HG03159 (cell line): ENCODE results near the gene VGF.
A peak's percentile ranks its signal among the peaks of the same experiment; 100 is the strongest.

Experiments used
- ATAC-seq: cut with Tn5 transposase; IDR thresholded peaks from one replicate; pipeline ENCODE4 v1.9.1; 2021; ENCODE audit warnings: mild to moderate bottlenecking, moderate library complexity; ENCODE audit not compliant: unreplicated experiment

VGF gene

DNA sequence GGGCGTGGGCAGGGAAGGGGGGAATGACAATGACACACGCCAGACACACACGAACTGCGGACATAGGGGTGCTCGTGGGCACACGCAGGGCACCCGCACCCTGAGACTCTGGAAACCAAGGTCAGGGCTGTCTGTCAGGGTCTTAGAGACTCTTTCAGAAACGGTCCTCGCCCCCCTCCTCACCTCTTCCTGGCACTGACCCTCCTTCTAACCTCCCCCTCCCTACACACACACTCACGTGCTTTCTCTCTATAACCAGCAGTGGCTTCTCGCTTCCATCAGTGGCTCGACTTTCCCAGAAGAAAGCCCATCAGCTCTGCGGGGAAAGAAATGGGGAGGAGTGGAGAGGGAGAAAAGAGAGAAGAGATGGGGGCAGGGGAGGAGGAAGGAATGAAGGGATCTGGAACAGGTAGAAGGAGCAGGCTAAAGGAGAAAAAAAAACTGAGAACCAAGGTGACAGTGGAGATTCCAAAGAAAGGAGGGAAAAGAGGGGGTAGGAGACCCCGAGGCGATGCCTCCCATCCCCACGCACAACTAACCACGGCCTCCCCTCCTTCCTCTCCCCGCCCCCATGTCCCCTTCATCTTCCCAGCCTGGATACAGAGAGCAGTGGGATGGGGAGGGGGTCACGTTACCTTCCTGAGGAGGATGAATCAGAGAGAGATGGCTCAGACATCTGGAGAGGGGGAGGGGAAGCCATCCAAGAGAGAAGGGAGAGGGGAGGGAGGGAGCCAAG is 1.7 kb upstream of the VGF start:
- no peak for ATAC-seq

DNA sequence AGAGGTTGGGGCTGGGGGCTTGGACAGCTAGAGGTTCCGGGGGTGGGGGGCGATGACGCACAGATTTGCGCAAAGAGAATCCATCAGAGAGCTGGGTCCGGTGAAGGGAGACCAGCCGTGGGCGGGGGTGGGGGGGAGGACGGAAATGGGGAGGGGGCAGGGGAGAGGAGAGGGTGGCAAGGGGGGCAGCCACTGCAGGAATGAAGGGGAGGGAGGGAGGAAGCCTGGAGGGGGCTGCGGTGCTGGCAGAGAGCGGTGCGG is 1.2 kb upstream of the VGF start:
- ATAC-seq = no peak

DNA sequence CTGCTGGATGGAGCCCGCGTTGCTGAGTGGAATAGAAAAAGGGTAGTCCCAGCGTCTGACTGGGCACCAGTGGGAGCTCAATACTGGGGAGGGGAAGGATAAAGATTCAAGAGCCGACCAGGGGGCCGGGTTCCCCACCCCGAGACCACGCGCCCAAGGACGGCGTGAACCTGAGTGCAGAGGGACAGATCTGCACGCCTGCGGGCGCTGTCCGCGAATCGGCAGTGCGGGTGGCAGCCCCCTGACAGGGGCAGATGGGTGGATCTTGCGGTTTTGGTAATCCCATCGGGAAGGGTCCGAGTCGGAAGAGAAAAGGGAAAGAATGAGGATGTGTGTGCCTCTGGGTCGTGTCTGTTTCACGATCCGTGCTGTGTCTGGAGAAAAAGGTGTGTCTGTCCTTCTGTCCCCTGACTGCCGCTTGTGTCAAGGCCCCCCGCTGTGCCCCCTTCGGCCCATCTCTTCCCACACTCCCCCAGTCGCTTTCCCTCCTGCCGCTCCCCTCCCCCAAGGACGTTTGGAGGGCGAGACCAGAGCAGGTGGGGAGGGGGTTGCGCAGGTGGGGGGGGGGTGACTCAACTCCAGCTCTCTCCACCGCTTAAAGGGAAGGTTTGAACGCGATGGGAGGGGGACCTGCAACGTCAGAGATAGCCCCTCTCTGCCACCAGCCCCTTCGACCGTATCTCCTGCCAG is 734 bp upstream of the VGF start:
- peak; percentile 3 for ATAC-seq

DNA sequence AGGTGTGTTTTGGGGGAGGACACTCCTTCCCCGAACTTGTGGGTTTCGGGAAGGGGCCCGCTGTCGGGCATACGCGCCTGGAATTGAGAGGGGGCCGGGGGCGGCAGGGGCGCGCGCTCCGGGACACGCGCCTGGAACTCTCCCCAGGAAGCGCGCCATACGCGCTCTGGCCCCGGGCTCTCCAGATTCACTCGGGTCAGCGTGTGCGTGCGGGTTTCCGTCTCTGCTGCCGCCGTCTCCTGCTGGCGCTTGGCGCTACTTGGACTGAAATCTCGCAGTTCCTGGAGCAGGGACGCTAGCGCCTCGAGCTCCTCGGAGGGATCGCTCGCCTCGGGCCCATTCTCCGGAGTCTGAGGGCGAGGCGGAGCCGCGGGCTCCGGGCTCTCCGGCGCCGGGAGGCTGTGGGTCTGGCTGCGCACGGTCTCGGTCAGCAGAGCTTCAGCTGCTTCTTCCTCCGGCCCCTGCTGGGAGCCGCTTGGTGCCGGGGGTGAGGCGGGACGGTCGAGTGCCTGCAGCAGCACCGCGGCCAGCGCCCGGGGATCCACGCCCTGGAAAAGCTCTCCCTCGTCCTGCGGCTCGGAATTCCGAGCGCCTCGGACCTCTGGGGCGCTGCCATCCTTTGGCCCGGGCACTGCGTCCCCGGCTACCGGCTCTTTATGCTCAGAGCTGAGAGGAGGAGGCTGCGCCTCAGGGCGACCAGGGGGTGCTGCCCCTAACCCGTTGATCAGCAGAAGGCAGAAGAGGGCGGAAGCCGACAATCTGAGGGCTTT is 1.1 kb downstream of the VGF start:
- ATAC-seq = no peak

DNA sequence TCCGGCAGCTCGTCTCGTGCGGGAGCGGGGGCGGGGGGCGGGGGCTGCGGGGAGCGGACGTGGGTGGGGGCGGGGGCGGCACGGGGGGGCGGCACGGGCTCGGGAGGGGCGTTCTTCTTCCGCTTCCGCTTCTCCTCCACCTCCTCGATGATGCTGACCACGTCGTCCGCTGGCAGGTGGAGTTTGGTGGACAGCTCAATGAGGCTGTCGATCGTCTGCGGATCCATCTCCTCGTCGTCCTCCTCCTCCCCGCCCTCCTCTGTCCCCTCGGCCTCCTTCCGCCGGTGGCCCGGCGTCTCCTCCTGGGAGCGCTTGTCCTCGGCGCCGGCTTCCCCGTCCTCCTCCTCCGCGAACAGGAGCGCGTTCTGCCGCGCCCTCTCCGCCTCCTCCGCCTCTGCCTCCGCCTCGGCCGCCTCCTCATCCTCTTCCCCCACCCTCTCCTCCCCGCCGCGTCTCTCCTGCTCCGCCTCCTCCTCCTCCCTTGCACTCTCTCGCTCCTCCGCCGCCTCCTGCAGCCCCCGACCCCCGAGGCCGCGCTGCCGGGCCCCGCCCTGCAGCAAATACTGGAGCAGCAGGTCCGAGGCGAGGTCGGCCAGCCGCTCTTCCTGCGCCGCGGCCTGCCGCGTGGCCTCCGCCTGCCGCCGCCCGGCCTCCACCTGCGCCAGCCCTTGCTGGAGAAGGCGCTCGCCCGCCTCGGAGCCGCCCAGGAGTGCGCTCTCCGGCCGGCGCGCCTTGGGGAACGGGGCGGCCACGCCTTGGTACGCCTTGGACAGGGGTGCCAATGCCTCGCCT is 1.9 kb downstream of the VGF start:
- no peak for ATAC-seq

DNA sequence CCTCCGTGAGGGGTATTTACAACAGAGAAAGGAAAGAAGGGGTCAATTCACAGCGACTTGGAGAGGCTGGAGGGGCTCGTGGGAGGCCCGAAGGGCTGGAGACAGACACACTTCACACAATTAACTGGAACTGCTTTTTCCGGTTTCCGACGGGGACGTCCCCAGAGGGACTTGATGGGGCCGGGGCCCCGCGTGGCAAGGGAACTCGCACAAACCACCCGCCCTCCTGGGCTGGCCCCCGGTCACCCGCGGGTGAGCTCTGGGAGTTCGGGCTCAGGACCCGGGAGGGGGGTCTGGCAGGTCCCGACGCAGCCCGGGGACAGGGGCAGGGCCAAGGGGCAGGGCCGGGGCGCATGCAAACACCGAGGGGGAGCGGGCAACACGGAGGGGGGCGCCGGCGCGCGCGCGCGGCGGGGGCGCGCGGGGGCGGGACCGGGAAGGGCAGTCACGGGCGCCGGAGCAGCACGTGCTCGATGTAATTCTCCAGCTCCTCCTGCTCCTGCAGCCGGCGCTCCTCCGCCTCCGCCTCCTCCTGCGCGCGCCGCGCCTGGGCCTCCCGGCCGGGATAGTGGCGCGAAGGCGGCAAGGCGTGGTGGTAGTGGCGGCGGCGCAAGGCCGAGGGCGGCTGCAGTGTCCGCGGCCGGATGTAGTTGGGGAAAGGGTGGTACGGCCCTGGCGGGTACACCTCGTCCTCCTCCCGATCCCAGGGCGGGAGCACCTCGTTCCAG is 2.7 kb downstream of the VGF start:
- no peak for ATAC-seq

DNA sequence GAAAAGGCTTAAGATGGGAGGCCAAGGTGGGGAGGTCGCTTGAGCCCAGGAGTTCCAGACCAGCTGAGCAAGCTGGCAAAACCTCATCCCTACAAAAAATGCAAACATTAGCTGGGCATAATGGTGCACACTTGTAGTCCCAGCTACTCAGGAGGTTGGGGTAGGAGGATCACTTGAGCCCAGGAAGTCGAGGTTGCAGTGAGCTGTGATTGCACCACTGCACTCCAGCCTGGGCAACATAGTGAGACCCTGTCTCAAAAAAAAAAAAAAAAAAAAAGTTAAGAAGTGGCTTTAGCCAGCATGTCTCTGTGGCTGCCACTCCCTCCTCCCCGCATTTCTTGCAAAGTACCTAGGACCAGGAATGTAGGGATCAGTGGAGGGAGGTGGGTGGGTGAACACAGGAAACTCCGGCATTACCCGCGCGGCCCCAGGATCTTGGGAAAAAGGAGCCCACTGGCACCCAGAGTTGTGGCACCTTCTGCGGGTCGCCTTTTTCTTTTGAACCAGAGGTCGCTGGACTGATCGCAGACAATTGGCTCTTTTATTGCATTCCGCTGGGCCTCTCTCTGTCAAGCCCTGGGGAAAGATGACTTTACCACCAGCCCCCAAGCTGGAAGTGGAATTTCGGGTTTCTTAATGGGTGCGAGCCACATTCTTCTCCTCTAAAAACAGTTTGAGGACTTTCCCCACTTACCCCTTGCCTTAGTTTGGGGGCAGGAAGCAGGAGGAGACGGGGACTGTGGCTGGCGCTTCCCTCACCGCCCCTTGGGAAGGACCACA is 3.5 kb downstream of the VGF start:
- no peak for ATAC-seq

DNA sequence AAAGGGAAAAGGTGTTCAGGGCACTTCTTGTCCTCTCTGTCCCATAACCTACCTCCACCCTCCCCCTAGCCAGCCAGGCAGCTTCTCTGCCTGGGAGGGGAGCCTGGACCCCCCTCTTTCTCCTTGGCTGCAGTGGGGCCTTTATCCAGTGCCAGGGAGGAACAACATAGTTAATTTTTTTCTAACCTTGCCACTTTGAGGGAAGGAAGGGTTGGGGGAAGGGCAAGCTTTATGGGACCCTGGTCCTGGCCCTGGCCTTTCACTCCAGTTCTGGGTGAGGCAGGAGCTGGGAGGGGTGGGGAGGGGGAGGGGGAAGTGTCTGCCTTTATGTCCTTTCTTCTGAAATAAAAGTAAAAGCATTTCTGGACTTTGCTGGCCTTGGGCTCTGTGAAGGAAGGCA is 4.5 kb downstream of the VGF start:
- ATAC-seq = no peak

DNA sequence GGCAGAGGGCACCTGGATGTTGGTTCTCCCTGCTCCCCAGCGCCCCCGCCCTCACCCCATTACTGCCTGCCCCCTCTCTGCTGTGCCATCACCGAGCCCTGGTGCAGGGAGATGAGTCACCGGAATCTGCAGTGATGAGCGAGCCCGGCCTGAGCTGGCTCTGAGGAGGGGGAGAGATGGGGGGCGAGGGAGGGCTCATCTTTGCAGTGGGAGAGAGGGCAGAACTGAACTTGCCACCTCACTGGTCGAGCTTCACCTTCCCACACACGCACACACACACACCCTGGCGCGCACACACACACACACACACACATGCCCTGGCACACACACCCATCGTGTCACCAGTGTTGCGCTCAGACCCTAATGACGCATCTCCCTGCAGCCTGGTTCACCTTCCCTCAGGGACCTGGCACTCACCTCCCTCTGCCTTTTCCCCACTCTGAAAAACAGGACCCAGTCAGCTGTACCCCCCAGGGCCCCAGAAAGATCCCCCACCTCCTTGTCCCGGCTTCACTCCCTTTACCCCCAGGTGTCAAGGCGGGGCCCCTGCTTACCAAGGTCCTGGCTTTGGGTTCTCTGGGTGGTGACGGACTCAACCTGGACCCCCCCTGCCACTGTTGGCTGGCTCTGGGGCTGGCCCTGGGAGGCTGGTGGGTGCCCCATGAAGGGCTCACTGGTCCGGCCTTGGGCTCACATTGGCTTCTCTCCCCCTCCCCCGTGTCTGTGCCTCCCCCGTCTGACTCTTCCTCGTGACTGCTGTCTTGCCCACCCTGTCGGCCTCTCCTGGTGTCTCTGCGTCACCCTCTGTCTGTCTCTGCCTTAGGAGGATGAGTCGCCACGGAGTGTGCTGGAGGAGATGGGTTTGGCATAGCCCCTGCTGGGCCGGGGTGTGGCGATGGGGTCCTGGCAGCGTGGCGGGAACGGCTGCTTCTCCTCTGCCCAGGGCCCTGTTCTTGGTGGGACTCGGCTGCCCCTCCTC is 5.4 kb downstream of the VGF start:
- ATAC-seq = no peak

DNA sequence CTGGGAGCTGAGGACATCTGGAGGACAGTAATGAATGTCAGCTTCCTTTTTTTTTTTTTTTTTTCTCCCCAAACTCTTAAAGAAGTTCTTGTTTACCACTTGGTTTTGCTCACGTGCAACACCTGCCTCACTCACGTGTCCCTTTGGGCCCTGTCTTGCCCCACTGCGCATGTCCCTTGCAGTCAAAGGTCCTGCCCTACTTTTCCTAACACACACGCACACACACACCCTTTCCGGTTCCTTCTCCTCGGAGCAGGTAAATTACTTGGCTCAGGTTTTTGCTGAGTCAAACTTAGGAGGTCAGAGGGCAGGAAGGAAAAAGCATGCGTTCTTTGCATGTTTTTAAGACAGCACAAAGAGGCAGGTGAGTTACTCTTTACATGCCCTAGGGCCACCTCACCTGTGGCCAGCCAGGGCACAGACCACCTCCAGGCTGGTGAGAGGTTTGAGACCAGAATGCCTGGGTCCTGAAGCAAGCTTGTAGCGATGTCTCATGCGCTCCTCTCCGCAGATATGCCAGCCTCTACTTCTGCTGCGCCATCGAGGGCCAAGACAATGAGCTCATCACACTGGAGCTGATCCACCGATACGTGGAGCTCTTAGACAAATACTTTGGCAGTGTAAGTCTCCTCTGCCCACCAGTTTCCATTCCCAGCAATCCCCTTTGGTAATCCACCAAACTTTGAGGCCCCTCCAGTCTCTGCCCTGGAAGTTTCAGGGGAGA is 8.3 kb downstream of the VGF start:
- ATAC-seq = no peak

DNA sequence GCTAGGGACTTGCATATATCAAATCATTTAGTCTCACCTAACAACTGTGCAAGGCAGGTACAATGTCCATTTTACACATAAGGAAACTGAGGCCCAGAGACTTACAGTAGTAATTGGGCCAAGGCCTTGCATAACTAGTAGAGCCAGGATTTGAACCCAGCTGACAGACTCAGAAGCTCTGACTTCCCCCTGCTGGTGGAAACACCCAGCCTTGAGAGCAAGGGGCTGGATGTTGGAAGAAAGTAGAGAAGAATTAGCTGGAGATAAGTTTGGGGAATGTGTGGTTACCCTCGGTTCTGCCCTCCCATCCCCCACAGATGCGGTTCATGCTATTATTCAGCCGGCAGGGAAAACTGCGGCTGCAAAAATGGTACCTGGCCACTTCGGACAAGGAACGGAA is 9.1 kb downstream of the VGF start:
- no peak for ATAC-seq

DNA sequence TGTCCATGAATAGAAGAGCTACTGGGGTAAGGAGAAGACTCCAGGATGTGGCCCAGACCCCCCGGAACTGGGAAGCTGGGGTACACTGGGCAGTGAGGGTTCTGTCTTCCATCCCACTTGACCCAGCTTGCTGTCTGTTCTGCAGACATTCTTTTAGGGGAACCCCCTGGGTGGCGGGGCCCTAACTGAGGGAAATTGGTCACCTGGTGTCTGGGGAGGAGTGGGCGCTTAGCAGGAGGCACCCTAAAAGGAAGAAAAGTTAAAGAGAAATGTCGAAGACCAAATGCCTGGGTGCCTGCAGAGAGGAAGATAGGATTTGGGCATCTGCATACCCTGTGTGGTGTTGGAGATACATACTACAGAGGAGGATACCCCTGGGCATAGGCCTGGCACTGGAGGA is 10.1 kb downstream of the VGF start:
- ATAC-seq = no peak

DNA sequence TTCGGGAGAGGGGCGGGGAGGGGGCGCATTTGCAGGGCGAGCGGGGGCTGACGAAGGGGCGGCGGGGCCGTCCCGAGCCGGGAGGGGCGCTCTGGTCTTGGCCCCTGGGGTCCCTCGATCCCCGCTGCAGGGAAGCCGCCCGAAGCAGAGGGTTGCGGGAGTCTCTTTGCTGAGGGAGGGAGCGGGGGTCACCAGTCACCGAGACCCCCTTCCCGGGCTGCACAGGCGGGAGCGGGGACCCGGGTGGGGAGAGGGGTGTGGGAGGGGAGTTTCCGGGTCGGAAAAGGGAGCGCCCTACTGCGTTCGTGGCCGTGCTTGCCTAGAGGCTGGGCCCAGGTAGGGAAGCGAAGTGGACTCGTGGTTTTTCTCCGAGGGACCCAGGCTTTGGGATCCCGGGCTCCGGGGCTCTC is 10.7 kb downstream of the VGF start:
- peak; percentile 21 for ATAC-seq

DNA sequence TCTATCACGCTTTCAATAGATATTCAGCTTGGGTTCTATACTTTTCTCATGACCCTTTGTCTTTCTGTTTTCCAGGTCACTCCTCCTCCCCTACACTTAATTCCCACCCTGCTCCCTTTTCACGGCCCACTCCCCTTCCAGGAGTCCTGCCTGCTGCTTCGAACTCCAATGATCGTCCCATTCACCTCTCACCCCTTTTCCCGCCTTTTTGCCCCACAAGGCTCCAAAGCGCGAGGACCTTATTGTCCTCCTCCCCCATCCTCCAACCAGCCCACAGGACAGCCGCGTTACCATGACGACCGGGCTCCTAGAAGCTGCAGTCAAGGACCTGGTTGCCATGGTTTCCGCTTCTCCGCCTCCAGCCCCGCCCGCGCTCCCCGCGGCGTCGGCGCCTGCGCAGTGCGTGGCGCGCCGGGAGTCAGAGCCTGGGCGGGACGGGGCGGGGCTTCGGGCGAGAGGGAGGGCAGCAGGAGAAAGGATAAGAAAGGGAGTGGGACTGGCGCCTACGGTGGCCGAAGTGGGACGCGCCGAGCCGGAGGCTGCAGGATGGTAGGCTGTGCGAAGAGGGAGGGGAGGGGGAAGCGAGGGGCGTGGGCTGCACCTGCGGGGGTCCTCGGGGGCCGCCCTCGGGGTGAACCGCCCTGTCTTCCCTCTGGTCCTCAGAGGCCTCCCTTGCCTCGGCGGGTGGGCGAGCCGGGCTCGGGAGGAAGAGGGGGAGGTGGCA is 11.2 kb downstream of the VGF start, which contains the start of gene AP1S1:
Gene AP1S1 (plus strand): TSS at position 508 of the 724 bp plus-strand sequence. CDS start 39 bp downstream, at position 547.
- ATAC-seq = peak; percentile 70

DNA sequence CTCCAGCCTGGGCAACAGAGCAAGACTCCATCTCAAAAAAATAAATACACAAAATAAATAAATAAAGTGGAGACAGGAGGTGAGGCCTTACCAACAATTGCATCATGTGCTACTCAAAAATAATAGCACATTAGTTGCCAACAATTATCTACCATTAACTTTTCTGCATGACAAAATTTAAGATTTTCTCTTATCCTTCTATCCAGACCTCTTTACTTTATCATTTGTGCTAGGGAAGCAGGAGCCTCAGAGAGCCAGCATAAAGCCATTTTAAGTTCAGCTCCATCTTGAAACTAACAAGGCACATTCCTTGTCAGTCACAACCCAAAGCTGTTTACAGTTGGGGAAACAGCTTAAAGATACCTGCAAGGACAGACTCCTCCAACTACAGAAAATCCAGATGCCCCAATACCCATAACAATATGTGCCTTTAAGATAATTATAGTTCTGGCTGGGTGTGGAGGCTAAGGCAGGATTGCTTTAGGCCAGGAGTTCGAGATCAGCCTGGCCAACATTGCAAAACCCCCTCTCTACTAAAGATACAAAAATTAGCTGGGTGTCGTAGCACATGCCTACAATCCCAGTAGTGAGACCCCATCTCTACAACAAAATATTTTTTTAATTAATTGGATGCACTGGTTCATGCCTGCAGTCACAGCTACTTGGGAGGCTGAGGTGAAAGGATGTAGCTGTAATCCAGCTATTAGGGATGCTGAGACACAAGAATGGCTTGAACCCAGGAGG is 13.3 kb downstream of the VGF start:
- ATAC-seq = no peak

DNA sequence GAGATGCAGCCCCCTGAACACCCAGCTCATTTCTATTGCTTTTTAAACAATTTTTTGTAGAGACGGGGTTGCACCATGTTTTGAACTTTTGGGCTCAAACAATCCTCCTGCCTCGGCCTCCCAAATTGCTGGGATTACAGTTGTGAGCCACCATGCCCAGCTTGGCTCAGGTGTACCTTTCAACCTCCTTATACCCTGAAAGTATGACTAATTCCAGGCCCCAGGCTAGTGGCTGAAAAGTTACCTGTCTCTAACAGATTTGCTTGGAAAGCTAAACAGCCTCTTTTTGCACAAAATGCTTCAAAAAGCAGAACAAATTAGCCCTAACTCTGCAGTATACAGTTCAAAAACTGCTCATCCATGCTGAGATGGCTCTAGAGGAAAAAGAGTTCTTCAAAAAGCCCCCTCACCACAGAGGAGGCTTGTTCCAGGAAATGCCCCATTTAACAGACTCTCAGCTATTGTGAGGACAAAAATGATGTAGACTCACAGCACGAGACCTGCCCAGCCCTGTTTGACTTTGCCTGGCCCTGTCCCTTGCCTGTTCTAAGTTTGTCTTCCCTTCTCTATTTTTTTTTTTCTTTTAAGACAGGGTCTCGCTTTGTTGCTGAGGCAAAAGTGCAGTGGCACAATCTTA is 24.5 kb downstream of the VGF start:
- ATAC-seq = no peak
